LNCAP (cell line): Measurements from ENCODE around the gene LYSMD2.

Source experiments
- CTCF ChIP-seq: fragments of 450-650 bp; IDR thresholded peaks from 2 replicates; pipeline ENCODE4 v1.5.1; 2017; ENCODE audit warnings: mild to moderate bottlenecking

Gene LYSMD2

GRCh38 chr15:51721199-51721960 lies 16.1 kb downstream of the LYSMD2 start:
- TF ChIP-seq CTCF, result no peak

GRCh38 chr15:51720201-51720995 lies 17.1 kb downstream of the LYSMD2 start:
- TF ChIP-seq CTCF, result no peak

GRCh38 chr15:51718746-51719145 lies 18.7 kb downstream of the LYSMD2 start:
- no peak for TF ChIP-seq CTCF

GRCh38 chr15:51718219-51718618 lies 19.2 kb downstream of the LYSMD2 start:
- no peak for TF ChIP-seq CTCF

GRCh38 chr15:51714911-51715310 lies 22.5 kb downstream of the LYSMD2 start:
- TF ChIP-seq CTCF, result no peak

GRCh38 chr15:51714162-51714561 lies 23.3 kb downstream of the LYSMD2 start:
- no peak for TF ChIP-seq CTCF

- TF ChIP-seq CTCF, result no peak
Measured at GRCh38 chr15:51709031-51709430, 28.4 kb downstream of the LYSMD2 start.
